WTC11 (cell line): ENCODE data around the gene C2CD2. TPM values are rescaled to one million over a fixed set of nuclear protein-coding genes. Genes with fewer than 3 reads are reported as not detected.

ENCODE experiments used
- ATAC-seq: fragments of 200-7000 bp; cut with Tn5 transposase; 2 replicates; pipeline ENCODE4 v1.10.0; 2021; ENCODE audit warnings: mild to moderate bottlenecking, moderate library complexity
- CTCF ChIA-PET: fragments of 300-600 bp; sonication (Branson Sonifier 250); formaldehyde crosslinking; loops from one replicate; lab custom pipeline; 2021; ENCODE audit warnings: antibody characterized with exemption; lab: Charles Lee
- POLR2A ChIA-PET: fragments of 350-600 bp; sonication (Branson Sonifier 250); formaldehyde crosslinking; loops from one replicate; lab custom pipeline; 2021; ENCODE audit warnings: antibody characterized with exemption; lab: Charles Lee
- DNase-seq: peaks from one replicate; pipeline ENCODE4 v3.0.0; 2021; ENCODE audit warnings: low spot score
- H3K27ac Mint-ChIP-seq: 2 replicates; pipeline ENCODE4 v1.8.0; 2021; ENCODE audit warnings: mixed read lengths
- H3K27me3 Mint-ChIP-seq: 2 replicates; pipeline ENCODE4 v1.8.0; 2021; ENCODE audit warnings: low read depth, mild to moderate bottlenecking, moderate library complexity, mixed read lengths
- H3K36me3 Mint-ChIP-seq: 2 replicates; pipeline ENCODE4 v1.8.0; 2021; ENCODE audit warnings: mixed read lengths
- H3K4me1 Mint-ChIP-seq: 2 replicates; pipeline ENCODE4 v1.8.0; 2022; ENCODE audit warnings: mixed read lengths
- H3K4me3 Mint-ChIP-seq: 2 replicates; pipeline ENCODE4 v1.8.0; 2021; ENCODE audit warnings: mild to moderate bottlenecking, moderate library complexity, mixed read lengths
- H3K9me3 Mint-ChIP-seq: 2 replicates; pipeline ENCODE4 v1.8.0; 2021; ENCODE audit warnings: mixed read lengths
- AFF4 ChIP-seq: sonication (generic); formaldehyde crosslinking; IDR thresholded peaks from 2 replicates; pipeline ENCODE4 v1.8.1; 2023; ENCODE audit warnings: mild to moderate bottlenecking, missing genetic modification reagents, borderline replicate concordance
- ATF2 ChIP-seq: sonication (generic); formaldehyde crosslinking; IDR thresholded peaks from 2 replicates; pipeline ENCODE4 v1.8.1; 2022; ENCODE audit warnings: low read depth, missing genetic modification reagents, borderline replicate concordance
- CREB1 ChIP-seq: sonication (generic); formaldehyde crosslinking; IDR thresholded peaks from 2 replicates; pipeline ENCODE4 v1.8.0; 2023; ENCODE audit warnings: mild to moderate bottlenecking, missing genetic modification reagents
- CREM ChIP-seq: sonication (generic); formaldehyde crosslinking; IDR thresholded peaks from 2 replicates; pipeline ENCODE4 v1.8.1; 2022; ENCODE audit warnings: mild to moderate bottlenecking, missing genetic modification reagents, moderate library complexity
- JUN ChIP-seq: sonication (generic); formaldehyde crosslinking; IDR thresholded peaks from 2 replicates; pipeline ENCODE4 v1.8.0; 2023; ENCODE audit warnings: mild to moderate bottlenecking, missing genetic modification reagents
- MXD4 ChIP-seq: fragments of 250-450 bp; sonication (Bioruptor Pico); IDR thresholded peaks from 2 replicates; pipeline ENCODE4 v1.8.0; 2021; ENCODE audit warnings: mild to moderate bottlenecking, moderate library complexity, borderline replicate concordance
- MYBL2 ChIP-seq: sonication (generic); formaldehyde crosslinking; IDR thresholded peaks from 2 replicates; pipeline ENCODE4 v1.8.1; 2023; ENCODE audit warnings: mild to moderate bottlenecking, moderate library complexity, missing genetic modification reagents
- NR3C1 ChIP-seq: sonication (generic); formaldehyde crosslinking; conservative IDR thresholded peaks from 2 replicates; pipeline ENCODE4 v1.8.1; 2023; ENCODE audit warnings: low read depth, mild to moderate bottlenecking, missing genetic modification reagents
- SMAD3 ChIP-seq: sonication (generic); formaldehyde crosslinking; IDR thresholded peaks from 2 replicates; pipeline ENCODE4 v1.8.0; 2022; ENCODE audit warnings: missing genetic modification reagents, mild to moderate bottlenecking, borderline replicate concordance
- TEAD1 ChIP-seq: sonication (generic); formaldehyde crosslinking; IDR thresholded peaks from 2 replicates; pipeline ENCODE4 v1.8.0; 2022; ENCODE audit warnings: mild to moderate bottlenecking, missing genetic modification reagents
- TEAD4 ChIP-seq: sonication (generic); formaldehyde crosslinking; IDR thresholded peaks from 2 replicates; pipeline ENCODE4 v1.8.0; 2022; ENCODE audit warnings: mild to moderate bottlenecking, missing genetic modification reagents
- USF1 ChIP-seq: sonication (generic); formaldehyde crosslinking; IDR thresholded peaks from 2 replicates; pipeline ENCODE4 v1.8.0; 2022; ENCODE audit warnings: mild to moderate bottlenecking, missing genetic modification reagents
- ZBTB21 ChIP-seq: sonication (generic); formaldehyde crosslinking; IDR thresholded peaks from 2 replicates; pipeline ENCODE4 v1.8.1; 2023; ENCODE audit warnings: mild to moderate bottlenecking, missing genetic modification reagents, borderline replicate concordance
- ZMAT4 ChIP-seq: fragments of 250-450 bp; sonication (Bioruptor Pico); IDR thresholded peaks from 2 replicates; pipeline ENCODE4 v1.9.0; 2021; ENCODE audit warnings: mild to moderate bottlenecking
- ZNF219 ChIP-seq: sonication (generic); formaldehyde crosslinking; IDR thresholded peaks from 2 replicates; pipeline ENCODE4 v1.8.0; 2023; ENCODE audit warnings: missing genetic modification reagents, mild to moderate bottlenecking, borderline replicate concordance
- ZNF317 ChIP-seq: sonication (generic); formaldehyde crosslinking; IDR thresholded peaks from 2 replicates; pipeline ENCODE4 v1.8.1; 2023; ENCODE audit warnings: low read depth, mild to moderate bottlenecking, moderate library complexity, missing genetic modification reagents, borderline replicate concordance
- ZNF532 ChIP-seq: fragments of 250-450 bp; sonication (Bioruptor Pico); IDR thresholded peaks from 2 replicates; pipeline ENCODE4 v1.9.0; 2021; ENCODE audit warnings: mild to moderate bottlenecking, borderline replicate concordance
- ZNF671 ChIP-seq: fragments of 250-450 bp; sonication (Bioruptor Pico); IDR thresholded peaks from 2 replicates; pipeline ENCODE4 v1.8.0; 2021; ENCODE audit warnings: mild to moderate bottlenecking
- total RNA-seq: library from RNA; stranded (reverse); gene quantifications from 3 replicates; pipeline ENCODE4 v1.2.3, GENCODE V29; 2021
- TF ChIP-seq, protein P1 (sequence below): sonication (generic); formaldehyde crosslinking; IDR thresholded peaks from 2 replicates; pipeline ENCODE4 v1.8.1; 2023; ENCODE audit warnings: mild to moderate bottlenecking, moderate library complexity, missing genetic modification reagents
- TF ChIP-seq, protein P2 (sequence below): sonication (generic); formaldehyde crosslinking; IDR thresholded peaks from 2 replicates; pipeline ENCODE4 v1.8.1; 2022; ENCODE audit warnings: mild to moderate bottlenecking, moderate library complexity, missing genetic modification reagents

Gene C2CD2
- total RNA-seq, 1 experiment from 2014 or later: 11.2 TPM

DNA sequence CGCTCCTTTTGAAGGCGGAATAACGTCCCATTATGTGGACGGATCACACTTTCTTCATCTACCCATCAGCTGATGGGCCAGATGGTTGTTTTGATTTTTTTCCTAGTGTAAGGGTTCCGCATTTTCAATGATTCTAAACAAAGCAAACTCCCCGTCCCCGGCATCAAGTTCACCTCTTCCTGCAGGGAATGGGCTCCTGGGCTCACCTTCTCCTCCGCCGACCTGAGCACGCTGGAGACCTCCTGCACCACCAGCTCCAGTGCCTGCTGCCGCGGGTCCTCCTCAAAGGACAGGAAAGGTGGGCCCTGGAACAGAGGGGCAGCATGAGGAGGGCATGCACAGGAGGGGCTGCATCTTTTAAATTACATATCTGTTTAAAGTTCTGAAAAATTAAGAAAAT is 11.9 kb downstream of the C2CD2 start:
- no peak overlapping the region for H3K4me3 Mint-ChIP-seq
- no peak for ATAC-seq
- TF ChIP-seq ZNF219 (CRISPR knock-in tag) (no peak), SMAD3 (CRISPR knock-in tag) (no peak), ZBTB21 (CRISPR knock-in tag) (no peak), JUN (no peak), TEAD1 (CRISPR knock-in tag) (no peak), AFF4 (no peak), ZMAT4 (CRISPR knock-in tag) (no peak), USF1 (CRISPR knock-in tag) (no peak), NR3C1 (CRISPR knock-in tag) (no peak), ATF2 (CRISPR knock-in tag) (no peak), CREM (CRISPR knock-in tag) (no peak), ZNF317 (no peak), CREB1 (no peak), TEAD4 (CRISPR knock-in tag) (no peak), ZNF671 (no peak), MXD4 (no peak), ZNF532 (CRISPR knock-in tag) (no peak), MYBL2 (CRISPR knock-in tag) (no peak)
- TF ChIP-seq, protein P1, sequence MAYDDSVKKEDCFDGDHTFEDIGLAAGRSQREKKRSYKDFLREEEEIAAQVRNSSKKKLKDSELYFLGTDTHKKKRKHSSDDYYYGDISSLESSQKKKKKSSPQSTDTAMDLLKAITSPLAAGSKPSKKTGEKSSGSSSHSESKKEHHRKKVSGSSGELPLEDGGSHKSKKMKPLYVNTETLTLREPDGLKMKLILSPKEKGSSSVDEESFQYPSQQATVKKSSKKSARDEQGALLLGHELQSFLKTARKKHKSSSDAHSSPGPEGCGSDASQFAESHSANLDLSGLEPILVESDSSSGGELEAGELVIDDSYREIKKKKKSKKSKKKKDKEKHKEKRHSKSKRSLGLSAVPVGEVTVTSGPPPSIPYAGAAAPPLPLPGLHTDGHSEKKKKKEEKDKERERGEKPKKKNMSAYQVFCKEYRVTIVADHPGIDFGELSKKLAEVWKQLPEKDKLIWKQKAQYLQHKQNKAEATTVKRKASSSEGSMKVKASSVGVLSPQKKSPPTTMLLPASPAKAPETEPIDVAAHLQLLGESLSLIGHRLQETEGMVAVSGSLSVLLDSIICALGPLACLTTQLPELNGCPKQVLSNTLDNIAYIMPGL: no peak
- TF ChIP-seq, protein P2, sequence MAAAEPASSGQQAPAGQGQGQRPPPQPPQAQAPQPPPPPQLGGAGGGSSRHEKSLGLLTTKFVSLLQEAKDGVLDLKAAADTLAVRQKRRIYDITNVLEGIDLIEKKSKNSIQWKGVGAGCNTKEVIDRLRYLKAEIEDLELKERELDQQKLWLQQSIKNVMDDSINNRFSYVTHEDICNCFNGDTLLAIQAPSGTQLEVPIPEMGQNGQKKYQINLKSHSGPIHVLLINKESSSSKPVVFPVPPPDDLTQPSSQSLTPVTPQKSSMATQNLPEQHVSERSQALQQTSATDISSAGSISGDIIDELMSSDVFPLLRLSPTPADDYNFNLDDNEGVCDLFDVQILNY: no peak
- H3K27me3 Mint-ChIP-seq: no peaks in the 10 kb centered on the region
- peaks cover 6% of the 10 kb centered on the region; the same call in 1 of the 2 replicates for H3K9me3 Mint-ChIP-seq
- H3K27ac Mint-ChIP-seq: no peak overlapping the region
- H3K4me1 Mint-ChIP-seq: no peaks in the 10 kb centered on the region
- ChIA-PET CTCF (no interaction called here), POLR2A (no interaction called here)
- DNase-seq: no peak
- no peaks in the 10 kb centered on the region for H3K36me3 Mint-ChIP-seq
